GM12891 (cell line): ENCODE measurements around the gene SSBP2.

ENCODE experiments used
- POLR2A ChIP-seq: IDR thresholded peaks from 2 replicates; pipeline ENCODE4 v1.6.1; 2011; ENCODE audit warnings: low read depth, low read length, control low read depth
- POLR2AphosphoS5 ChIP-seq: IDR thresholded peaks from 2 replicates; pipeline ENCODE4 v1.6.1; 2011; ENCODE audit warnings: low read depth, low read length, control low read depth
- POU2F2 ChIP-seq: IDR thresholded peaks from 2 replicates; pipeline ENCODE4 v1.6.1; 2011; ENCODE audit warnings: low read depth, mild to moderate bottlenecking, control low read depth, low read length, moderate library complexity
- SPI1 ChIP-seq: IDR thresholded peaks from 2 replicates; pipeline ENCODE4 v1.6.1; 2011; ENCODE audit warnings: low read depth, low read length, control low read depth
- TAF1 ChIP-seq: IDR thresholded peaks from 2 replicates; pipeline ENCODE4 v1.6.1; 2011; ENCODE audit warnings: low read depth, low read length, control low read depth

- TF ChIP-seq SPI1, result no peak
- TF ChIP-seq POLR2AphosphoS5, result no peak
- no peak for TF ChIP-seq POLR2A
- no peak for TF ChIP-seq TAF1
- no peak for TF ChIP-seq POU2F2
These were observed 31.9 kb upstream of the SSBP2 start for GRCh38 chr5:81782811-81783210.
